22Rv1 (cell line): ENCODE measurements around the gene MYCL.

Experiments used
- ZFX ChIP-seq: fragments of 450-650 bp; IDR thresholded peaks from 2 replicates; pipeline ENCODE4 v1.6.1; 2017; ENCODE audit warnings: antibody characterized with exemption, borderline replicate concordance
- TF ChIP-seq, protein P1 (sequence below): fragments of 450-650 bp; IDR thresholded peaks from 2 replicates; pipeline ENCODE4 v1.5.1; 2017; ENCODE audit warnings: mild to moderate bottlenecking

GRCh38 chr1:39852214-39852791, 49.4 kb downstream of the MYCL start:
- TF ChIP-seq, protein P1, sequence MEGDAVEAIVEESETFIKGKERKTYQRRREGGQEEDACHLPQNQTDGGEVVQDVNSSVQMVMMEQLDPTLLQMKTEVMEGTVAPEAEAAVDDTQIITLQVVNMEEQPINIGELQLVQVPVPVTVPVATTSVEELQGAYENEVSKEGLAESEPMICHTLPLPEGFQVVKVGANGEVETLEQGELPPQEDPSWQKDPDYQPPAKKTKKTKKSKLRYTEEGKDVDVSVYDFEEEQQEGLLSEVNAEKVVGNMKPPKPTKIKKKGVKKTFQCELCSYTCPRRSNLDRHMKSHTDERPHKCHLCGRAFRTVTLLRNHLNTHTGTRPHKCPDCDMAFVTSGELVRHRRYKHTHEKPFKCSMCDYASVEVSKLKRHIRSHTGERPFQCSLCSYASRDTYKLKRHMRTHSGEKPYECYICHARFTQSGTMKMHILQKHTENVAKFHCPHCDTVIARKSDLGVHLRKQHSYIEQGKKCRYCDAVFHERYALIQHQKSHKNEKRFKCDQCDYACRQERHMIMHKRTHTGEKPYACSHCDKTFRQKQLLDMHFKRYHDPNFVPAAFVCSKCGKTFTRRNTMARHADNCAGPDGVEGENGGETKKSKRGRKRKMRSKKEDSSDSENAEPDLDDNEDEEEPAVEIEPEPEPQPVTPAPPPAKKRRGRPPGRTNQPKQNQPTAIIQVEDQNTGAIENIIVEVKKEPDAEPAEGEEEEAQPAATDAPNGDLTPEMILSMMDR: no peak
- TF ChIP-seq ZFX: no peak
